Epithelial cell of prostate (primary cell): ENCODE measurements around the gene TNIK.
"Not testable (repeated sequence)": the region's sequence is repeated elsewhere in the genome, so short reads cannot be mapped to it uniquely, and the experiment has no call there.

Experiments used
- DNase-seq: peaks from one replicate; pipeline ENCODE4 v3.0.0-alpha.2; 2011; ENCODE audit warnings: low read depth, low spot score
- H3K27ac ChIP-seq: fragments of 450-650 bp; 2 replicates; pipeline ENCODE4 v1.5.1; 2017; ENCODE audit warnings: mild to moderate bottlenecking

The TNIK gene

GRCh38 chr3:171390051-171390941 lies 69.9 kb downstream of the TNIK start:
- DNase-seq: no peak
- no peak overlapping the region for H3K27ac ChIP-seq

GRCh38 chr3:171389491-171389890 lies 70.7 kb downstream of the TNIK start:
- DNase-seq: no peak
- no peak overlapping the region for H3K27ac ChIP-seq

- no peak for DNase-seq
- H3K27ac ChIP-seq: no peak overlapping the region
These were observed 71.7 kb downstream of the TNIK start for GRCh38 chr3:171388527-171388926.

- no peak for DNase-seq
- no peak overlapping the region for H3K27ac ChIP-seq
These were observed 73.1 kb downstream of the TNIK start for GRCh38 chr3:171387062-171387461.

GRCh38 chr3:171385086-171385485 lies 75.1 kb downstream of the TNIK start:
- no peak overlapping the region for H3K27ac ChIP-seq
- no peak for DNase-seq

GRCh38 chr3:171384101-171384891 lies 75.9 kb downstream of the TNIK start:
- DNase-seq: no peak
- no peak overlapping the region for H3K27ac ChIP-seq

GRCh38 chr3:171383206-171384018 lies 76.8 kb downstream of the TNIK start:
- H3K27ac ChIP-seq: no peak overlapping the region
- DNase-seq: no peak

GRCh38 chr3:171382347-171382746 lies 77.9 kb downstream of the TNIK start:
- H3K27ac ChIP-seq: not testable (repeated sequence)

GRCh38 chr3:171380711-171381425 lies 79.3 kb downstream of the TNIK start:
- no peak for DNase-seq
- no peak overlapping the region for H3K27ac ChIP-seq

More at GRCh38 chr3:171382347-171382746, 77.9 kb downstream of the TNIK start:
- not testable (repeated sequence) for DNase-seq

- DNase-seq: no peak
These were observed 80.2 kb downstream of the TNIK start for GRCh38 chr3:171379961-171380483.

GRCh38 chr3:171379281-171379680 lies 80.9 kb downstream of the TNIK start:
- no peak overlapping the region for H3K27ac ChIP-seq
- DNase-seq: no peak

More at GRCh38 chr3:171379961-171380483, 80.2 kb downstream of the TNIK start:
- H3K27ac ChIP-seq: no peak overlapping the region

GRCh38 chr3:171378586-171378985 lies 81.6 kb downstream of the TNIK start:
- no peak for DNase-seq

GRCh38 chr3:171377859-171378258 lies 82.3 kb downstream of the TNIK start:
- no peak for DNase-seq

More at GRCh38 chr3:171378586-171378985, 81.6 kb downstream of the TNIK start:
- no peak overlapping the region for H3K27ac ChIP-seq

GRCh38 chr3:171376596-171376947 lies 83.6 kb downstream of the TNIK start:
- no peak for DNase-seq
- no peak overlapping the region for H3K27ac ChIP-seq

More at GRCh38 chr3:171377859-171378258, 82.3 kb downstream of the TNIK start:
- H3K27ac ChIP-seq: no peak overlapping the region

GRCh38 chr3:171375666-171376595 lies 84.3 kb downstream of the TNIK start:
- no peak overlapping the region for H3K27ac ChIP-seq
- no peak for DNase-seq

- no peak for DNase-seq
- H3K27ac ChIP-seq: peak overlapping the region; percentile 25
These were observed 85.4 kb downstream of the TNIK start for GRCh38 chr3:171374661-171375285.

- DNase-seq: no peak
- peak overlapping the region; percentile 25 for H3K27ac ChIP-seq
These were observed 85.9 kb downstream of the TNIK start for GRCh38 chr3:171374260-171374659.

- no peak overlapping the region for H3K27ac ChIP-seq
- DNase-seq: no peak
These were observed 86.5 kb downstream of the TNIK start for GRCh38 chr3:171373711-171374110.
